Activated CD8-positive, alpha-beta memory T cell treated with anti-CD3 and anti-CD28 coated beads for 36 hours (primary cell): ENCODE measurements around the gene CPAMD8. TPM values are rescaled to one million over a fixed set of nuclear protein-coding genes. Genes with fewer than 3 reads are reported as not detected.
"Not testable (repeated sequence)": the region's sequence is repeated elsewhere in the genome, so short reads cannot be mapped to it uniquely, and the experiment has no call there.

ENCODE experiments used
- CTCF ChIA-PET: fragments of 350-600 bp; sonication (Branson Sonifier 250); formaldehyde crosslinking; loops from one replicate; lab custom pipeline; 2021; ENCODE audit warnings: antibody characterized with exemption; lab: Charles Lee
- POLR2A ChIA-PET: fragments of 350-600 bp; sonication (Branson Sonifier 250); formaldehyde crosslinking; loops from one replicate; lab custom pipeline; 2021; ENCODE audit warnings: antibody characterized with exemption; lab: Charles Lee
- total RNA-seq, 2 experiments: library from RNA; stranded (reverse); gene quantifications; one replicate each; pipeline ENCODE4 v1.2.3, GENCODE V29; 2021

Gene CPAMD8
- total RNA-seq, 2 experiments from 2014 or later, result 0.15 TPM; not detected in 1

GRCh38 chr19:16938211-16938610 is 88.4 kb downstream of the CPAMD8 start:
- POLR2A ChIA-PET, result no interaction called here
- CTCF ChIA-PET, result interaction anchor here (0.7 kb wide), 1 partner anchor 14 kb away, joined by 4 read pairs; no protein-coding TSS in a partner anchor

- POLR2A ChIA-PET, result not testable (repeated sequence)
- CTCF ChIA-PET, result interaction anchor here (0.7 kb wide), 1 partner anchor 15 kb away, joined by 4 read pairs; no protein-coding TSS in a partner anchor
Observed at GRCh38 chr19:16937796-16938195, 88.8 kb downstream of the CPAMD8 start.

- ChIA-PET CTCF (no interaction called here), POLR2A (no interaction called here)
Observed at GRCh38 chr19:16936901-16937300, 89.7 kb downstream of the CPAMD8 start.

- ChIA-PET CTCF (no interaction called here), POLR2A (interaction anchor here (0.5 kb wide), 1 partner anchor 29 kb away, joined by 6 read pairs; no protein-coding TSS in a partner anchor)
Observed at GRCh38 chr19:16934489-16934888, 92.1 kb downstream of the CPAMD8 start.

- POLR2A ChIA-PET, result no interaction called here
- CTCF ChIA-PET, result interaction anchor here (1.1 kb wide), 1 partner anchor 105 kb away, joined by 3 read pairs; no protein-coding TSS in a partner anchor
Observed at GRCh38 chr19:16931306-16931705, 95.3 kb downstream of the CPAMD8 start.

GRCh38 chr19:16930753-16931152 is 95.9 kb downstream of the CPAMD8 start:
- POLR2A ChIA-PET, result no interaction called here

GRCh38 chr19:16928916-16929315 is 97.7 kb downstream of the CPAMD8 start:
- CTCF ChIA-PET, result no interaction called here
- POLR2A ChIA-PET, result interaction anchor here (0.5 kb wide), 1 partner anchor 79 kb away, joined by 5 read pairs; no protein-coding TSS in a partner anchor

More at GRCh38 chr19:16930753-16931152, 95.9 kb downstream of the CPAMD8 start:
- CTCF ChIA-PET, result interaction anchor here (1.1 kb wide), 1 partner anchor 104 kb away, joined by 3 read pairs; no protein-coding TSS in a partner anchor

GRCh38 chr19:16928351-16928750 is 98.3 kb downstream of the CPAMD8 start:
- ChIA-PET POLR2A (no interaction called here), CTCF (no interaction called here)

- POLR2A ChIA-PET, result no interaction called here
- CTCF ChIA-PET, result no interaction called here
Observed at GRCh38 chr19:16927883-16928282, 98.7 kb downstream of the CPAMD8 start.

- POLR2A ChIA-PET, result no interaction called here
- CTCF ChIA-PET, result no interaction called here
Observed at GRCh38 chr19:16922949-16923348, 103.7 kb downstream of the CPAMD8 start.

GRCh38 chr19:16922592-16922934 is 104.0 kb downstream of the CPAMD8 start:
- ChIA-PET CTCF (no interaction called here), POLR2A (no interaction called here)

- POLR2A ChIA-PET, result no interaction called here
- CTCF ChIA-PET, result no interaction called here
Observed at GRCh38 chr19:16921766-16922591, 104.6 kb downstream of the CPAMD8 start.

- CTCF ChIA-PET, result no interaction called here
- POLR2A ChIA-PET, result no interaction called here
Observed at GRCh38 chr19:16920816-16921529, 105.6 kb downstream of the CPAMD8 start.

GRCh38 chr19:16919496-16919895 is 107.1 kb downstream of the CPAMD8 start:
- CTCF ChIA-PET, result no interaction called here
- POLR2A ChIA-PET, result no interaction called here

- ChIA-PET POLR2A (no interaction called here), CTCF (no interaction called here)
Observed at GRCh38 chr19:16917401-16917800, 109.2 kb downstream of the CPAMD8 start.

GRCh38 chr19:16915734-16916133 is 110.9 kb downstream of the CPAMD8 start:
- ChIA-PET CTCF (no interaction called here), POLR2A (no interaction called here)

GRCh38 chr19:16915135-16915534 is 111.5 kb downstream of the CPAMD8 start:
- ChIA-PET CTCF (no interaction called here), POLR2A (no interaction called here)

- ChIA-PET CTCF (no interaction called here), POLR2A (no interaction called here)
Observed at GRCh38 chr19:16914421-16914820, 112.2 kb downstream of the CPAMD8 start.

GRCh38 chr19:16912780-16913179 is 113.8 kb downstream of the CPAMD8 start:
- CTCF ChIA-PET, result no interaction called here
- POLR2A ChIA-PET, result no interaction called here

- ChIA-PET POLR2A (no interaction called here), CTCF (no interaction called here)
Observed at GRCh38 chr19:16911046-16911445, 115.6 kb downstream of the CPAMD8 start.
